ENCODE data around the gene XRCC5. TPM values are rescaled to one million over a fixed set of nuclear protein-coding genes. Genes with fewer than 3 reads are reported as not detected.
A peak's percentile ranks its signal among the peaks of the same experiment; 100 is the strongest.

The XRCC5 gene
- total RNA-seq, 1 donor from 2014 or later: 198 TPM

DNA sequence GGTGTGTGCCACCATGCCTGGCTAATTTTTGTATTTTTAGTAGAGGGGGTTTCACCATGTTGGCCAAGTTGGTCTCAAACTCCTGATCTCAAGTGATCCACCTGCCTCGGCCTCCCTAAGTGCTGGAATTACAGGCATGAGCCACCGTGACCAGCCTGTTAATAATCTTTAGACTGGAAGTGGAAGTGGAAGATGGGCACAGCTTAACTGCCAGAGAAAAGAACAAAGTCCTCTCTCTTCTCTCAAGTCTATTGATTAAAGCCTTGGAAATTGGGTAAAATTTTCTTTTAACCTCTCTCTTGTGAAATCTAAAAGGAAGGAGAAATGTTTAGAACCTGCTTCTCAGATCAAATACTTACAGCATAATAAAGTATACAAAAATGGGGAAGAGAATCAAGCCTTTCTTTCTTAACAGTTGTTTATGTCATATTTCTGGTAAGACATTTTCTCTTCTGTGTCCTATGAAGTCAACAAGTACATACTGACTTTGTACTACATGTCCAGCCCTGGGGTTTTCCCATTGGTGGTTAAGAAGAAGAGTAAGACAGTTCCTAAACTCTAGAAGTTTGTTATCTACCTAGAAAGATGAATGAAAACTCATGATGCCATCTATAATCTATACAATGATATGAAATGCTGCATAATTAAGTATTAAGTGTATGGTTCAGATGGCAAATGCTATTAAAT lies 22.8 kb upstream of the XRCC5 start:
- ATAC-seq: no peak

DNA sequence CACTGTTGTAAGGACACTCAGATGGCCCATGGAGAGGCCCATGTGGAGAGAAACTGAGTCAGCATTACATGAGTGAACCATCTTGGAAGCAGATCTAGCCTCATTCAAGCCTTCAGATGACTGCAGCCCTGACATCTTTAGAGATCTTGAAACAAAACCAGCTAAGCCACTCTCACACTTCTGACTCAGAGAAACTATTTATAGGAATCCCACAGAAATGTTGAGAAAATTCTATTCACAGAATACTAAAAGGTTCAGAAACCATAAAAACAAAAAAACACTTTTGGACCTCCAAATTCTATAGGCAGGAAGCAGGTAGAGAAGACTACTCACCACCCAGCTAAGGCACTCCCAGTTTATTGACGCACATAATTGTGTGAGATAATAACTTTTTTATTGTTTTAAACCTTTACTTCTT lies 18.8 kb upstream of the XRCC5 start:
- no peak for ATAC-seq

DNA sequence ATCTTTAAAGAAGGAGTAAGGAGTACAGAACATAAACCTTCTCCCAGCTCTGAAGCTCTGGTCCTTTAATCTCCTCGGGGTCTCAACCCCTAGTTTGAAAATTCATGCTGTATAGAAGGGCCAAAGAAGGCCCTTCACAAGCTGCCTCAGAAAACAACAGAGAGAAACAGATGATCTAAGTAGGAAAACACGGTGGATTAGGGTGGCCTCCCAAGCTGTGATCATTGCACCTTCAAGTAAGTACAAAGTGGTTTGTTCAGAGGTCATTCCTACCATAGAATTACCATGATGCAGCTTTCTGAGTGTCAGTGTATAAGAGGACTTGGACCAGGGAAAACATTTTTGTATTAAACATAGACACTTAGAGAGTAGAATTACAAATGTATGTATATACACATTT lies 16.5 kb upstream of the XRCC5 start:
- no peak for ATAC-seq

DNA sequence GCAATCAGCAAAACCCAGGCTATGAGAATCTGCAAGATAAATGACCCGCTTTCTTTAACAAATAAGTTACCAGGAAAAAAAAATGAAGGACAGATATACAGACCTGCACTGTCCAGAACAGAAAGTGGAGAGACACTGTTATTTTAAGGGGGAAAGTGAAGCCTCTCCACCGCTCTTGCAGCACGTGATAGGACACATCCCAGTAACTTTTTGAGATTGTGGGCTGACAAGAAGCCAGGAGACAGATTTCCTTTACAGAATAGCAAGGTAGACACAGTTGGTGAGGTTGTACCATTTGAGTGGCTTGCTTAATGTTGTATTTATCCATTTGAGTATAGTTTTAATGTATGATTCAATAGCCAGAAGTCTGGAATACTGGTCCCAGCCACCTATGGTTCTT lies 14.4 kb upstream of the XRCC5 start:
- ATAC-seq: no peak

DNA sequence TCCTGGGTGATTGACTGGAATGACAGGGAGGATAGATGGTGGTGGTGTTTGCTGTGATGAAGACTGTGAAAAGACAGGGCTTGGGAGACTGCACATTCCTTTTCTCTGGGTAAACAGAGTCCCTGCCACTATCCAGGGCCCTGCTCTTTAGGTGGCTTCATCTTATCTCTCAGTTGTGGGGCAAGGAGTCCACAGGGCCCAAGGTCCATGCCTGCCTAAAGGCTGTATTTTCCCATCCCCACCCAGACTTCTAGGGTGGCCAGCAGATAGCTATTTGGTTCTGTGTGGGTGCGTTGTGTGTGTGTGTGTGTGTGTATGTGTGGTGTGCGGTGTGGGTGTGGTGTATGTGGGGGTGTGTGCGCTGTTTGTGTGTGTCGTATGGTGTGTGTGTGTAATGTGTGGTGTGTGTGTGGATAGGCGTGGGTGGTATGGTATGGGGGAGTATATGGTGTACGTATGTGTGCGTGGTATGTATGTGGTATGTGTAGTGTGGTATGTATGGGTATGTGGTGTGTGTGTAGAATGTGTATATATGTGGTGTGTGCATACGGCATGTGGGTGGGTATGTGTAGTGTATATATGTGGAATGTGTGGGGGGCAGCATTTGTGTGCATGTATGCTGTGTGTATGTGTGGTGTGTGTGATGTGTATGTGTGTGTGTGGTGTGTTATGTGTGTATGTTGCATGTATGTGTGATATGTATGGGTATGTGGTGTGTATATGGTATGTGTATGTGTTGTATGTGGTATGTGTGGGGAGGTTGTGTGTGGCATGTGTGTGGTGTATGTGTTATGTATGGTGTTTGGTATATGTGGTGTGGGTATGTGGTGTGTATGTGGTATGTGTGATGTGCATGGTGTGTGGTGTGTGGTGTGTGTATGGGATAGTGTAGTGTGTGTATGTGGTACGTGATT lies 10.5 kb upstream of the XRCC5 start:
- no peak for ATAC-seq

DNA sequence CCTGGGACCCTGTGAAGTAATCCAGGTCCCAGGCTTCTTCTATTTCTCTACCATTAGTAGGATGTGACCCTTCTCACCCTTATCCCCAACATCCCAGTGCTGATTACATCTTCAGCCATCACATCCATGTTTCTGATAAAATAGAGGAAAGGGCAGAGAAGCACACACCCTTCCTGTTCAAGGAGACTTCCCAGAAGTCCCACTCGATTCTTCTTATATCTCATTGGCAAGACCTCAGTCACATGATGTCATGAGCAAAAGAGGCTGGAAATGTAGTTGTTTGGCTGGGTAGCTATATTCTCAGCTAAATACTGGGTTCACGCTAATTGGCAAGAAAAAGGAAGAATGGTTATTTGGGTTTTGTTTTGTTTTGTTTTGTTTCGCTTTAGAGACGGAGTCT lies 8.0 kb upstream of the XRCC5 start:
- ATAC-seq: no peak

DNA sequence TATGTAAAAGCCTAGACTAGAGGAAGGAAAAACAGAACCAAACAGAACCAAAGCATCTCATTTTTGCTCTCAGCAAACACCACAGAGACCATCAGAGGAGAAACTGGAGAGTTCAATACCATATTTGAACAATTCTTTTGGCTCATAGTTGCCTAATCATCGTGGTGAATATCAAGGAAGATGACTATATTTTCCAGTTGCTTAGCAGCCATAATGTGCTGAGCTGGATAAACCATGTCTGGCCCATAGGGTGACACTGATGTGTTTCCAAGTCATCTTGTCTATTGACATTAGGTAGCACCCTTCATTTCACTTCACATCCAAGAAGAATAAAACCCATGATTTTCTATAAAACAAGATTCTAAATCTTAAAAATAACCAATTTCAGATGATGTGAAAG lies 5.9 kb upstream of the XRCC5 start:
- no peak for ATAC-seq

DNA sequence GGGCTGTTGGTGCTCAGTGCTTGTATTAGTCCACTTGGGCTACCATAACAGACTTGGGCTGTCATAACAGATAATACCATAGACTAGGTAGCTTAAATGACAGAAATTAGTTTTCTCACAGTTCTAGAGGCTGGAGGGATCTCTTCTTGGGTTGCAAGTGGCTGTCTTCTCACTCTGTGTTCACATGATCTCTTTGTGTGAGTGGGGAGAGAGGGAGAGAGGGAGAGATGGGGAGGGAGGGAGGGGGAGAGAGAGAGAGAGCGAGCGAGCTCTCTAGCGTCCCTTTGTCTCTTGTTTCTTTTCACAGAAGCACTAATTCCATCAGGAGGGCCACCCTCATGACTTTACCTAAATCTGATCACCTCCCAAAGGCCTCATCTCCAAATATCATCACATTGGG lies 4.5 kb upstream of the XRCC5 start:
- no peak for ATAC-seq

DNA sequence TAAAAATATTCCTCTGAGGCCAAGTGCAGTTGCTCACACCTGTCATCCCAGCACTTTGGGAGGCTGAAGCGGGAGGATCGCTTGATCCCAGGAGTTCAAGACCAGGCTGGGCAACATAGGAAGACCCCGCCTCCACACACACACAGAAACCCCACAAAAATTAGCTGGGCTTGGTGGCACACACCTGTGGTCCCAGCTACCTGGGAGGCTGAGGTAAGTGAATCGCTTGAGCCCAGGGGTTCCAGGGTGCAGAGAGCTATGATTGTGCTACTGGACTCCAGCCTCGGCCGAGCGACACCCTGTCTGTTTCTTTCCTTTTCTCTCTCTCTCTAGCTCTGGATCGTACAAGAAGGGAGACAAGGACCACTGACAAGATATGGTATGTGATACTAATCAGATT lies 1.8 kb upstream of the XRCC5 start:
- no peak for ATAC-seq

DNA sequence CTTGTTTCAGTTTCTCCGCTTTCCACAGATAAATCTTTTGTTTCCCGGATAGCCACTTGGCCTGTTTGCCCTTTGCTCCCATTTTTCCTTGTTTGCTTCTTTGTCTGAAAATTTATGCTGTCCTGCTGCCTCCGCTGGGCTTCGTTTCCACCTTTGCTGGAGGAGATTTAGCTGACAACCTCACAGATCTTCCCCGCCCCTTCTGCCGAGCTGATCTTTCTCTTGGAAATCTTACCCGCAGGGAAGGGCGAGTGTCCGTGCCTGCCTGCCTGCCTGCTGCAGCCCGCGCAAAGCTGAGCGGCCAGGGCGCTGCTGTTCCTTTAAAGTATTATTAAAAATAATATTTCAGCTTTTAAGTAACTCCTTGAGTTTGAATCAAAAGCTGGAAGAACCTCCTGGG lies 1.4 kb upstream of the XRCC5 start:
- ATAC-seq: no peak

DNA sequence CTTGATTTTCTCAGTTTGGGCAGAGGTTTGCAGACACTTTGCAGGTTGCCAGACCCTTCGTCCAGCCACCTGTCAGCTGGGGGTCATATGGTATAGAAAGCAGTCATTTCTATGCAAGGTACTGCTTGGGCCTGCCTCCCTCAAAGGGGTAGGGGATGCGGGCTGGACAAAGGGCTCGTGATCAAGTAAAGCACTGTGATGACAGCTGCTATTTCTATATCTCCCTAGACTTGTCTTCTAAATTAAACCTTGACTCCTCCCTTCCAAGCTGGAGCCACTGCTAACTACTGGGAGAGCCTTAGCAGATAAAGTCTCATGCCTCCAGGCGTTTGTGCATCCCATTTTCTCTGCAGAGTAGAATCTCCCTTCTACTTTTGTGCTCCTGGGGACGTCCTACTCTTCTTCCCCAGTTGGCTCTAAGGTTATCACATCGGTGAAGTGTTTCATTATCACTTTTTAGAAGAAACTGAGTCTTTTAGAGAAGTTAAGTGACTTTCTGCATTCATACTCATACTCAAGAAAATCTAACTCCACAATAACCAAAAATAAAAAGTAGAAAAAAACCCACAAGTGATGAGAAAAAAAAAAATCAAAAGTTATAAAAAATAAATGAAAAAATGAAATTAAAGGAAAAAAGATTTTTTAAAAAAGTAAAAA lies 710 bp upstream of the XRCC5 start:
- ATAC-seq: no peak

DNA sequence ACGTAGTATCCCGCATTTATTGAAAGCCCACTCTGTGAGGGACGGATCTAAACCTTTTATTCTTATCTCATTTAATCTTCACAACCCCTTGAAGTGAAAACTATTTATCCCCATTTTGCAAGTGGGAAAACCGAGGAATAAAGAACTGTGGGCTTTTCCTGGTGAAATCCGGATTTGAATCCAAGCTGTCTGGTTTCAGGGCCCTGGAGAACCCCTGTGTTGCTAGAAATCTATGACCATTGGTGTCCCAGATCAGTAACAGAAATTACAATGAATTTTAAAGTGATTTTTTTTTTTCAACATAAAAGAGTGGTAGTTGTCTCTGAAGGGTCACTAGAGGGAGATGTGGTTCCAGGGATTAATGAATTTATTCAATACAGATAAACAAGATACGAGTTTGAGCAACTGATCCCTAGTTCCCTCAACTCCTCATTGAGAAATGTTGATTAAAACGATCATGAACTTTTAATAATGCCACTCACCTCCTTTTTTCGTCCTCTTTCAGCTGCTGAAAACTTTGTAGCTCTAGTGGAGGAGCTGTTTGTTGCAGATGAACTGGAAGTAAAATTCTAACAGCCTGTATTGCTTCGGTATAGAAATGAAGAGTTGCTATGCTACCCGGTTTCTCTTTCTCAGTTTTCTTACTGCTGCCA lies 940 bp downstream of the XRCC5 start:
- ATAC-seq: no peak

DNA sequence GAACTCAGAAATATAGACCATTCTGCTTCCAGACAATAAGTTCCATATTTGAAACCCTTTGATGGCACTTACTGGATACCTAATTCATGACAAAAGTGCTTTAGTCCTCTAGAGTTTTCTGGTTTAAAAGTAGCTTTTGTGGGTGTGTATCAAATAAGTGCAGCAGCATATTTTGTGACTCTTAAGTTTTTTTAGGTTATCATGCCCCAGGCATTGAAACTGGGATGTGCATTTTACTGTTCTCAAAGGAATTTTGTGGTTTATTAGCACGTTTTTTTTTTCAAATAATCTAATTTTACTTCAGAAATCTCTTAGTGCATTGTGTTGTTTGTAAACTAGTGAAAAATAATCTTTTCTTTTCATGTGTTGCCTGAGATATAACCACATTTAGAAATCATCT lies 1.5 kb downstream of the XRCC5 start:
- no peak for ATAC-seq

DNA sequence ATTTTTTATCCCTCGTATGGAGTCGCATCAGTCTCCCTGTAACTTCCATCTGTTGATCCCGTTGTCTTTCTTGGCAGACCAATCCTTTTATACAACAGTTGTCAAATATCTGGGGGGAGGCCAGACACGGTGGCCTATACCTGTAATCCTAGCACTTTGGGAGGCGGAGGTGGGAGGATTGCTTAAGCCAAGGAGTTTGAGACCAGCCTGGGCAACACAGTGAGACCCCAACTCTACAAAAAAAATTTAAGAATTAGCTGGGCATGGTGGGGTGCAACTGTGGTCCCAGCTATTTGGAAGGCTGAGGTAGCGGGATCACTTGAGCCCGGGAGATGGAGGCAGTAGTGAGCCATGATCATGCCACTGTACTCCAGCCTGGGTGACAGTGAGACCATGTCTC lies 2.0 kb downstream of the XRCC5 start:
- no peak for ATAC-seq

DNA sequence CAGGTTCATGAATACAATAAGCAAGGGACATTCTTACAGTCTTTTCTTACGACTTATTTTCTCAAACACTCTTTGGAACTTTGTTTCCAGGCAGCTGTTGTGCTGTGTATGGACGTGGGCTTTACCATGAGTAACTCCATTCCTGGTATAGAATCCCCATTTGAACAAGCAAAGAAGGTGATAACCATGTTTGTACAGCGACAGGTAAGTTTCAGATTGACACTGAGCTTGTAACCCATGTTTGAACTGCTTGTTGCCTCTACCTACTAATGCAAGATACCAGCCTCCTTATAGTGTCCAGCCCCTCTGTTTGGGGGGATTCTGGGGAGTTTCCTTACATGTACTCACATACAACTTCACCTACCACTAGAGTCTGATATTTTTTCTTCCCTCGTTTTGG lies 3.8 kb downstream of the XRCC5 start:
- no peak for ATAC-seq

DNA sequence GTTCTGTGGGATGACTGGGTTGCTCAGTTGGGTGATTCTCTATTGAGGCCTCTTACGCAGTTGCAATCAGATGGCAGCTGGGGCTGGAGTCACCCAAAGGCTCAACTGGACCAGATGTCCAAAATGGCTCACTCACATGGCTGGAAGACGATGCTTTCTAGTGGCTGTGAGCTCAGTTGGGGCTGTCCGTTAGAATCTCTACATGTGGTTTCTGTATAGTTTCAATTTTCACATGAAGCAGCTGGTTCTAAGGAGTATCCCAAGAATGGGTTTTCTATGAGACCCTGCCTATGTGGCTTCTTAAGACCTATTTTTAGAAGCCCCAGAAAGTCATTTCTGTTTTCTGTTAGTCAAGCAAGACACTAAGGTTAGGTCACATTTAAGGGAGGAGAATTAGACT lies 4.4 kb downstream of the XRCC5 start:
- ATAC-seq: no peak

DNA sequence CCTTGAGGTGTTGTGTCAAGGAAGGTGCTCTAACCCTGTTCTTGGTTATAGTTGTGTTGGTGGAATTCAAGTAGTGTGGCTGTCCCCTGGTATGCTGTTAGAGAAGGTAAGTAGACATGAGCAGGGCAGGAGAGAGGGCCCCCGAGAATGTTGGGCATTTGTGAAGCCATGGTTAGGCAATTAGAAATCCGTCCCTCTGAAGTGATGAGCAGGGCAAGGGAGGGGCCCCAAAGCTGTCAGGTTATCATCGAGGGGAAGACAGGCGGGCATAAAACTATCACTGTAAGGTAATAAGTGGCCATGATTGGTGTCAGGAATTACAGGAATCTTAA lies 5.2 kb downstream of the XRCC5 start:
- no peak for ATAC-seq

DNA sequence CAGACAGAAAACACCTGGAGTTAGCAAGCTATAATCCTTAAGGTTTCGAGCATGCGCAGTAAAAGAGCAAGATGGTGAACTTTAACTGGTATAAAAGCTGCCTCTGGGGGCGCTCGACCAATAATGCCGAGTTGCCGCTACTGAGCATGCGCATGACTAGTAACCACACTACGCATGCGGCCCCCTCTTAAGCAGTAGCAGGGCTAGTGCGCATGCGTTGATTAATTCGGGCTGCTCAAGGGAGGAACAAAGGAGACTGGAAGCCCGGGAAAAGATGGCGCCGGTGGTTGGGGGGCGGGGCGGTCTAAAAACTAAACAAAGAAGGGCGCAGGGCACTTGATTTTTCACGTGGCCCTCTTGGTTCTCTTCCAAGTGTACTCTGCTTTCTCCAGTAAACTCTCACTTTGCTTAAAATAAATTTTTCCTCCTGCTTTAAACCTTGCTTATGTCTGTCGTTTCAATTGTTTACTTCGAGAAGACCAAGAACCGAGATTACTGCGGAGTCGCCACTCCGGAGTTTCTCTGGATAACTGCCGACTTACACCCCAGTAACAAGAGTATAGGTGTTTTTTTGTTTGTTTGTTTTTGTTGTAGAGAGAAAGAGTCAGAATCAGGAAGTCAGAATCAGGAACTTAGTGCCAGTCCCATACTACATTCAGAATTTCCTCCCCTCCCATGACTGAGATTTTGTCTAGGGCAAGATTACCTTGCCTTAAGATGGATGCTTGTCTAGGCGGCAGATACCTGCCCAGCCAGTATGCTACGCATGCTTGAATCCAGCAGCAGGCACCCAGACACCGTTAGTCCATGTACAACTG lies 5.8 kb downstream of the XRCC5 start:
- peak; percentile 98 for ATAC-seq

DNA sequence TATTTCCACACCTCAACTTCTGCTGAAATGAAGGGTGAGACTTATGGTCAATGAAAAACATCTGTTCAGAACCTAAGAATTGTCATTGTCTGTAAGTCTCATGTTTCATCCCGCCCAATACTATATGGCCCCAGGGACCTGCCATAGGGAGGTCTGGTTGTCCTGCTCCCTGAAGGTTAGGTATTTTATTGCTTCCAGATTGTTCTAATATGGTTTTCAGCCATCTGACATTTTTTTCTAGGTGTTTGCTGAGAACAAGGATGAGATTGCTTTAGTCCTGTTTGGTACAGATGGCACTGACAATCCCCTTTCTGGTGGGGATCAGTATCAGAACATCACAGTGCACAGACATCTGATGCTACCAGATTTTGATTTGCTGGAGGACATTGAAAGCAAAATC lies 7.3 kb downstream of the XRCC5 start:
- ATAC-seq: no peak

DNA sequence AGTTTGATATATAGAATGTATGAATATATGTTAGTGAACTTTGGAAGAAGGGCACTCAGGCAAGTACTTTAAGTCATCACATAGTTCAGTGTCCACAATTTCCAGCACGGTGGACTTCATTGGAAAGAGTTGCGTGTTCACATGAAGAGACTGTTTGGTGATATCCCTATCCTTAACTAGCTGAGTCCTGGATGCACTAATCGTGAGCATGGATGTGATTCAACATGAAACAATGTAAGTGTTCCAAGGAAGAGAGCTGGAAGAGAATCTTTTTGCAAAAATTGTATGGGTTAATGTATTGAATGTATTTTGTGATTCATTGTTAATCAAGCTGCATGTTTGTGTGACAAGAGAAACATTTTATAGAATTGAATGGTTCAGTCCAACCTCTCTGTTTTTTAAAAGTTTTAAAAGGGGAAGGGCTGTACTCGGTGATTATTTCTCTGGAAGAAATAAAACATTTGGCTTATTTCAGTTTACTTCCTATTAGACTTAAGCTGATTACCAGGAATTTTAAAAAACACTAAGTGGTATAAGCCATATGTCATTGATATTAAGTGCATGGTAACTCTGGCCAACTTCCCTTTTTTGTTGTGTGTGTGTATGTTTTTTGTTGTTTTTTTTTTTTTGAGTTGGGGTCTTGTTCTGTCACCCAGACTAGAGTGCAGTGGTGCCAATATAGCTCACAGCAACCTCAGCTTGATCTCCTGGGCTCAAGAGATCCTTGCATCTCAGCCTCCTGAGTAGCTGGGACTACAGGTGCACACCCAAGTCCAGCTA lies 8.6 kb downstream of the XRCC5 start:
- ATAC-seq: no peak

DNA sequence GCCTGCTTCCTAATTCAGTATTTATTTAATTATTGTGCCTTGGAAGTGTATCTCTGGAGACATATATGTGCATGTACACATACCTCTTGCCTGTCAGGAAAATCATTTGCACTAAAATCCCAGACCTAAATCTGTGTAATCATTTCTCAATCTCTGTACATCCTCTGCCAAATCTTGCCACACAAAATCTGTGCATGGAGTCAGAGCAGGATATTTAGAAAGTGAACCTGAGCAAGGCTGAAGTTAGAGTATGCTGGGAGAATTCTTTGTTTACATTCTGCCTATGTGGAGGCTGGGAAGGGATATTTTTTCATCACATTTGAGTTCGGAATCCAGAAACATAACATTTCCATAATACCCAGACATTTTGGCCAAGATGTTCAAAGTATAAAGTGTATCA lies 9.3 kb downstream of the XRCC5 start:
- ATAC-seq: no peak

DNA sequence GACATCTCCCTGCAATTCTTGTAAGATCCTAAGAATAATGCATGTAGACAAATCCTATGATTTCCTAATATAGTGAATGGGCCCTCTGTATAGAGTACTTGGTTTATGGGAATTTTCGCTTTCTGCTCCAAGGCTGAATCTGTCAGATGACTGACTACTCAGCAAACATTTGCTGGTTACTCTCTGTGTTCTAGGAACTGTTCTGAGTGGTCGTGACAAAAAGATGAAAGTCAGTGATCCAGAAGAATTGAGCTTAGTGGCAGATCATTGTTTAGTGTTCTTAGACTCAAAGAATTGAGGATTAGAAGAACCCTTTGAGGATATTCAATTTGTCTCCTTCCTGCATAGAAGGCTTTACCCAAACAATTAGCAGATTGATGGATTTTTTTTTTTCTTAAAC lies 10.0 kb downstream of the XRCC5 start:
- ATAC-seq: no peak
